ENCODE results near the gene GPR150. TPM values are rescaled to one million over a fixed set of nuclear protein-coding genes. Genes with fewer than 3 reads are reported as not detected.
A peak's percentile ranks its signal among the peaks of the same experiment; 100 is the strongest.

GPR150 gene
- total and polyA plus RNA-seq, 9 of the 15 experiments (the other 6 are each of a cell fraction or from before 2014, with no cell fraction given), result not detected

DNA sequence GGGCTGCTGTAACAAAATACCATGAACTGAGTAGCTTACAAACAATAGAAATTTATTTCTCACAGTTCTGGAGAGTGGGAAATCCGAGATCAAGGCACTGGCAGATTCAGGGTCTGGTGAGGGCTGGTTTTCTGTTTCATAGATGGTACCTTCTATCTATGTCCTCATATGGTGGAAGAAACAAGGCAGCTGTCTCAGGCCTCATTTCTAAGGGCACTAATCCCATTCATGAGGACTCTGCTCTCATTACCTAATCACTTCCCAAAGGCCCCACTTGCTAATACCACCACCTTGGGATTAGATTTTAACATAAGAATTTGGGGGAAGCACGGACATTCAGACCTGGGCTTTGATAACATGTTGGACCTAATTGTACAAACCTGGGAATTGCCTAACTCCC lies 40.2 kb downstream of the GPR150 start (continued):
- TF ChIP-seq, protein P1, sequence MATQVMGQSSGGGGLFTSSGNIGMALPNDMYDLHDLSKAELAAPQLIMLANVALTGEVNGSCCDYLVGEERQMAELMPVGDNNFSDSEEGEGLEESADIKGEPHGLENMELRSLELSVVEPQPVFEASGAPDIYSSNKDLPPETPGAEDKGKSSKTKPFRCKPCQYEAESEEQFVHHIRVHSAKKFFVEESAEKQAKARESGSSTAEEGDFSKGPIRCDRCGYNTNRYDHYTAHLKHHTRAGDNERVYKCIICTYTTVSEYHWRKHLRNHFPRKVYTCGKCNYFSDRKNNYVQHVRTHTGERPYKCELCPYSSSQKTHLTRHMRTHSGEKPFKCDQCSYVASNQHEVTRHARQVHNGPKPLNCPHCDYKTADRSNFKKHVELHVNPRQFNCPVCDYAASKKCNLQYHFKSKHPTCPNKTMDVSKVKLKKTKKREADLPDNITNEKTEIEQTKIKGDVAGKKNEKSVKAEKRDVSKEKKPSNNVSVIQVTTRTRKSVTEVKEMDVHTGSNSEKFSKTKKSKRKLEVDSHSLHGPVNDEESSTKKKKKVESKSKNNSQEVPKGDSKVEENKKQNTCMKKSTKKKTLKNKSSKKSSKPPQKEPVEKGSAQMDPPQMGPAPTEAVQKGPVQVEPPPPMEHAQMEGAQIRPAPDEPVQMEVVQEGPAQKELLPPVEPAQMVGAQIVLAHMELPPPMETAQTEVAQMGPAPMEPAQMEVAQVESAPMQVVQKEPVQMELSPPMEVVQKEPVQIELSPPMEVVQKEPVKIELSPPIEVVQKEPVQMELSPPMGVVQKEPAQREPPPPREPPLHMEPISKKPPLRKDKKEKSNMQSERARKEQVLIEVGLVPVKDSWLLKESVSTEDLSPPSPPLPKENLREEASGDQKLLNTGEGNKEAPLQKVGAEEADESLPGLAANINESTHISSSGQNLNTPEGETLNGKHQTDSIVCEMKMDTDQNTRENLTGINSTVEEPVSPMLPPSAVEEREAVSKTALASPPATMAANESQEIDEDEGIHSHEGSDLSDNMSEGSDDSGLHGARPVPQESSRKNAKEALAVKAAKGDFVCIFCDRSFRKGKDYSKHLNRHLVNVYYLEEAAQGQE (IDR thresholded peaks at IDR 0.05; ENCODE audit: borderline replicate concordance), result no peak
- TF ChIP-seq, protein P1 (CRISPR knock-in tag; IDR thresholded peaks at IDR 0.05; ENCODE audit: low read depth), result no peak
- TF ChIP-seq BCOR (IDR thresholded peaks at IDR 0.05) (no peak), CREBBP (IDR thresholded peaks at IDR 0.05; ENCODE audit: low read depth, low read length) (no peak), TAF9B (IDR thresholded peaks at IDR 0.05; ENCODE audit: partially characterized antibody) (no peak), ZNF431 (CRISPR knock-in tag; IDR thresholded peaks at IDR 0.05) (no peak), SUPT5H (IDR thresholded peaks at IDR 0.05) (0 out of 2 replicates have a peak, but pooled peaks have one; percentile 32), PURB (CRISPR knock-in tag; IDR thresholded peaks at IDR 0.05; ENCODE audit: low read depth) (no peak), ESRRA (IDR thresholded peaks at IDR 0.05; ENCODE audit: borderline replicate concordance, low read depth) (no peak), FOXA1 (IDR thresholded peaks at IDR 0.05; ENCODE audit: borderline replicate concordance) (no peak), IFI16 (CRISPR knock-in tag; IDR thresholded peaks at IDR 0.05) (no peak), POLR2AphosphoS5 (IDR thresholded peaks at IDR 0.05; ENCODE audit: control insufficient read depth, insufficient read depth, low read depth, low read length) (peak; percentile 47; the same call in 1 of the 2 replicates), ZNF324 (CRISPR knock-in tag; IDR thresholded peaks at IDR 0.05) (no peak)
- TF ChIP-seq, protein P2, sequence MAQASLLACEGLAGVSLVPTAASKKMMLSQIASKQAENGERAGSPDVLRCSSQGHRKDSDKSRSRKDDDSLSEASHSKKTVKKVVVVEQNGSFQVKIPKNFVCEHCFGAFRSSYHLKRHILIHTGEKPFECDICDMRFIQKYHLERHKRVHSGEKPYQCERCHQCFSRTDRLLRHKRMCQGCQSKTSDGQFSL (CRISPR knock-in tag; IDR thresholded peaks at IDR 0.05), result no peak
- TF ChIP-seq, protein P2 (tag; IDR thresholded peaks at IDR 0.05), result no peak
- TF ChIP-seq, protein P3, sequence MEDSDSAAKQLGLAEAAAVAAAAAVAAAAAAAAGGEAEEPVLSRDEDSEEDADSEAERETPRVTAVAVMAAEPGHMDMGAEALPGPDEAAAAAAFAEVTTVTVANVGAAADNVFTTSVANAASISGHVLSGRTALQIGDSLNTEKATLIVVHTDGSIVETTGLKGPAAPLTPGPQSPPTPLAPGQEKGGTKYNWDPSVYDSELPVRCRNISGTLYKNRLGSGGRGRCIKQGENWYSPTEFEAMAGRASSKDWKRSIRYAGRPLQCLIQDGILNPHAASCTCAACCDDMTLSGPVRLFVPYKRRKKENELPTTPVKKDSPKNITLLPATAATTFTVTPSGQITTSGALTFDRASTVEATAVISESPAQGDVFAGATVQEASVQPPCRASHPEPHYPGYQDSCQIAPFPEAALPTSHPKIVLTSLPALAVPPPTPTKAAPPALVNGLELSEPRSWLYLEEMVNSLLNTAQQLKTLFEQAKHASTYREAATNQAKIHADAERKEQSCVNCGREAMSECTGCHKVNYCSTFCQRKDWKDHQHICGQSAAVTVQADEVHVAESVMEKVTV (CRISPR knock-in tag; IDR thresholded peaks at IDR 0.05), result no peak
- TF ChIP-seq, protein P4, sequence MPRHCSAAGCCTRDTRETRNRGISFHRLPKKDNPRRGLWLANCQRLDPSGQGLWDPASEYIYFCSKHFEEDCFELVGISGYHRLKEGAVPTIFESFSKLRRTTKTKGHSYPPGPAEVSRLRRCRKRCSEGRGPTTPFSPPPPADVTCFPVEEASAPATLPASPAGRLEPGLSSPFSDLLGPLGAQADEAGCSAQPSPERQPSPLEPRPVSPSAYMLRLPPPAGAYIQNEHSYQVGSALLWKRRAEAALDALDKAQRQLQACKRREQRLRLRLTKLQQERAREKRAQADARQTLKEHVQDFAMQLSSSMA (CRISPR knock-in tag; IDR thresholded peaks at IDR 0.05), result no peak
